ENCODE data around the gene RB1.
A peak's percentile ranks its signal among the peaks of the same experiment; 100 is the strongest.
"Not testable (repeated sequence)": the region's sequence is repeated elsewhere in the genome, so short reads cannot be mapped to it uniquely, and the experiment has no call there.

The RB1 gene

DNA sequence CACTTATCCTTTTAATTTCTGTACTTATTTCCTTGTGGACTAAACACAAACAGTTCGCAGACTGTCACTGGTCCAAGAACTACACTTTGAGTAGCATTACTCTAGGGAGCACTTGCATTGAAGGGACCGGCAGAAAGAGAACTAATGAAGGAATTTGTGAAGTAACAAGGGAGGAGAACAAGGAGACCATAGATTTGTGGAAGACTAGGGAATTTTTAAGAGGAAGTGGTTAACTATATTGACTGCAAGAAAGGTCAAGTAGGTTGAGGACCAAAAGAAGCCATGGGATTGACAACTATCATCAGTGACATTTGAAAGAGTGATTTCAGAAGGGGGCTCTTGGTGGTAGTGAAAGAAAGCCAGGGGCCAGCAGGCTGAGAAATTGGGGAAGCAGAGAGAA lies 4.0 kb upstream of the RB1 start:
- no peak for DNase-seq

DNA sequence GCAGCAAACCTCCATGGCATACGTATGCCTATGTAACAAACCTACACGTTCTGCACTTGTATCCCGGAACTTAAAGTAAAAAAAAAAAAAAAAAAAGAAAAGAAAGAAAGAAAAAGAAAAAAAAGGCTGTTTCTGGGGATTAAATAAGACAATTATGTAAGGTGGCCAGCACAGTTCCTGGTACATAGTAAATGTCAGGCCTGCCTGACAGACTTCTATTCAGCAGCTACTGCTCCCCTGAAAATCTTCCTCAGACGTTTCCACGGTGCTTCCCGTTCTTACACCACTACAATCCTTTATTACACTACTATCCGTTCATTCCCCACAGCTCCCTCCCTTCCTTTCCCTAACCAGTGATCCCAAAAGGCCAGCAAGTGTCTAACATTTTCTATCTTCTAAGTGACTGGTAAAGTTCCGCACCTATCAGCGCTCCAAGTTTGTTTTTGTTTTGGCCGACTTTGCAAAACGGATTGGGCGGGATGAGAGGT lies 636 bp upstream of the RB1 start:
- no peak for DNase-seq

DNA sequence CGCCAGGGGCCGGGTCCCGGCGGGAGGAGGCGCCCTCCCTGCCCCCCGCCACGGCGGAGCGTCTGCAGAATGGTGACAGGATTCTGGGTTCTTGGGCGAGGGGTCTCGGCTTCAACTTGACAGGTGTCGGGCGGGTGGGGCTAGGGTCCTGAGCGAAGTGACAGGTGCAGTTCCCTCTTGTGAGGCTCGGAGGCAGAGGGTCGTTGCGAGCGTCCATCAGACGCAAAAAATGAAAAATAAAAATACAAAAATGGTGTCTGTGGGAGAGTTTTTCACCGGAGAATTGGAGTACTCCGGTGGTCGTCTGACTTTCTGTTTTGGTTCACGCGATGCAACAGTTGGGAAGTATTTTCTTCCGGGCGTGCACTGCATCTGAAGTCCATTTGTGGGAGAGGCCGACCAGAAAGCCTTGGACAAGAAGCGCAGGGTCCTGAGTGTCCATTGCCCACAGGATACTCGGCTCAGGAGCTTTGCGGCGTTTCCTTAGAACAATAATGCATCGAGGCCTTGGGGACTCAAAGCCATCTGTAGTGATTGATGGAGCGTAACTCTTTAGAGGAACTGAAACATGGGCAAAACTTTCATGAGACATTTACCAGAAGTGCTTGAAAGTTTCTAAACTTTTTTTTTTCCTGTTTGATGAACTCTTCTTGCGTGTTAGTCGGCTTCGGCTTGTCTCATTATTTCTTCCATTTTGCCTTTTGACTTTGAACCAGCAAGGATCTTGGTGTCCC lies 759 bp downstream of the RB1 start:
- DNase-seq: peak; percentile 74

DNA sequence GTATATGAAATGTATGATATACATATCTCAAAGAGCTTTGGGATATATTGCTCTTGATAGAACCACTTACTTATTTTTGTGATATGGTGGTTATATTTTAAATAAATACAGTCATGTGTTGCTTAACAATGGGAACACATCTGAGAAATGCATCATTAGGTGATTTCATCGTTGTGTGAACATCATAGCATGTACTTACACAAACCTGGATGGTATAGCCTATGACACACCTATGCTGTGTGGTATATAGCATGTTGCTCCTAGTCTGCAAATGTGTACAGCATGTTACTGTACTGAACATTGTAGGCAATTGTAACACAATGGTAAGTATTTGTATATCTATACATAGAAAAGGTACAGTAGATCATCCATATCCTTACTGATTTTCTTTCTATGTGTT lies 7.7 kb downstream of the RB1 start:
- no peak for DNase-seq

DNA sequence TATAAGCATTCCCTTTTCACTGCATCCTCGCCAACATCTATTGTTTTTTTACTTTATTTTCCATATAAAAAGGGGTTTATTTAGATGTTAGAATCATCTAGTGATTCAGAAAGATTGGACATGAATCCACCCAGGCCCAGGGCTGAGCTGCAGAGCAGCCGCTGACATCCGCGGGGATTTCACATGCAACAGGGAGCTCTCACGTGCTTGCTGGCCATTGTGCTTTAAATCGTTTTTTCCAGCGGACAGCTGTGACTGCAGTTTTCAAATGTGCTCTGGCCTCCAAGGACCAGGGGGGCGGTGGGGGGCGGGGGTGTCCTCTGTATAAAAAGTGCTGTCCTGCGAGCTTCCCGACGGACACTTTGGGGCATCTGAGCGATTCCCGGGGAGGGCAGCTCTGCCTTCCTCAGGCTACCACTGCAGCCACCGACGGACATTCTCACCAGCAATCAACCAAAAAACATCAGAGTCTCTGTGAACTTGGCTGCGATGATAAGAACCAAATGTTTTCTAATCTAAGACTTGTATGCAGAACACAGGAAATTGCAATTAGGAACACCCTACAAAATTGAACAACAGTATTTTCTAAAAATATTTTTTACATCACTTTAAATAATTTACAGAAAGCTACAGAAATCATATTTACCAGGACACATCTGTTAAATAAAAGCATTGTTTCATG lies 12.6 kb downstream of the RB1 start:
- DNase-seq: no peak

DNA sequence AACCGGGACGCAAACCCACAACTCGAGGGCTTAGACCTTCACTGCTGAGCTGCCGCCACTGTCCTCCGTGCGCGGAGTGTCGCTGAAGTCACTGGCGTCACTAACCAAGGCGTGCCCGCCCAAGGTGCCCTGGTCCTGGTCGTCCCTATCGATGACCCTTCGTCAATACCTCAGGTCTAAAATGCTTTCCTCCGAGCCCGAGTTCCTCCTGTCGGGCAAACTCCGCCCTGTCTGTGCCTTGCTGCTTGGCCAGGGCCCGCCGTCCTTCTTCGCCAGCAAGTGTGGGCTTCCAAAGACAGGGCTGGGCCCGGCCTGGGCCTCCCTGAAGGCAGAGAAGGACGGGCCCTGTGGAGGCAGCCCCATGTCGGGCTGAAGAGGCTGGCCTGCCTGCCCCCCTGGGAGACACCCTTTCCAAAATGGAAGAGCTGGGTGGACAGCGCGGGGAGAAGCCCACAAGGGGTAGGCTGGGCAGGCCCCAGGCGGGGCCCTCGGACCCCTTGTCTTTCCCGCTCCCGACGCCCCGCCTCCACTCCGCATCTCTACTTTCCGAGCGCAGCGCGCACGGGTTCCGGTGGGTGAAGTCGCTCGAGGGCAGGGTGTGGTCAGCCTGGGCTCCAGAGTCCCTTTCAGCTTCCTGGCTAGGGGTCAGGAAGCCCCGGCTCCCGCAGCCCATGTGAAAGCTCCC lies 13.4 kb downstream of the RB1 start:
- no peak for DNase-seq

DNA sequence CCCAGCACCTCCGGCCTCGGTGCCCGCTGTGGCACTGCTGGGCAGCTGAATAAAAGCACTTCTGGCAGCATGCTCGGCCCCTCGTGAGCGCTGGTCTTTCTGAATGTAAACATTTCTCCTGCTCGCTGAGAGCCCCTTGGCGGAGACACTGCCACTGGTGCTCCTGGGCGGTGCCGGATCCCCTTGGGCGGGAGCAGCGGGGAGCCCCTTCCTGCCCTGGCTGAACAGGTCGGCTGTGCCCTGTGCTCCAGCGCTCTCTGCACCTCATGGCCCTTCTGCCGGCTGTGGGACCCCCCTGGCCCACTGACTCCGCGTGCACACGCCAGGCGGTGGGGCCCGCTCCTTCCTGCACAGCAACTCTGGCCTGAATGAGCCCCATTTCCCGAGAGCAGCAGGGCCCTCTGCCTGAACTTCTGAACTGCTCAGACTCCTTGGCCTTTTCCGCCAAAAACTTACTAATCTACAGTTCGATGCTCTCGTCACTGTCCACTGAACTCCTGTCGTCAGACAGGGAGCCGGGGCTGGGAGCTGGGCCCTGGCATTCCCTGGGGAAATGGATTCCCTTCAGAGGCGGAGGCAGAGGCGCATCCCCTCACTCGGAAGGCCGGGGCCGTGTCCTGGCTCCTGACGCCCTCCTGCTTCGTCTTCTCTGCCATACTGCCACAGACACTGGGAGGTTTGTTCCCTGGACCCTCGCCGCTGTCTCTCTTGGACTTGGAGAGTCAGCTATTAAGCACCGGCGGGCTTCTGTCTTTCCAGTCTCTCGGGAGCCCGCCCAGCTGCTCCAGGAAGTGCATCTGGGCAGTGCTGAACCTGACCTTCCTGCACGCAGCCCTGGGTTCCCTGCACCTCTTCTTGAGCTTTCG lies 14.2 kb downstream of the RB1 start:
- DNase-seq: no peak

DNA sequence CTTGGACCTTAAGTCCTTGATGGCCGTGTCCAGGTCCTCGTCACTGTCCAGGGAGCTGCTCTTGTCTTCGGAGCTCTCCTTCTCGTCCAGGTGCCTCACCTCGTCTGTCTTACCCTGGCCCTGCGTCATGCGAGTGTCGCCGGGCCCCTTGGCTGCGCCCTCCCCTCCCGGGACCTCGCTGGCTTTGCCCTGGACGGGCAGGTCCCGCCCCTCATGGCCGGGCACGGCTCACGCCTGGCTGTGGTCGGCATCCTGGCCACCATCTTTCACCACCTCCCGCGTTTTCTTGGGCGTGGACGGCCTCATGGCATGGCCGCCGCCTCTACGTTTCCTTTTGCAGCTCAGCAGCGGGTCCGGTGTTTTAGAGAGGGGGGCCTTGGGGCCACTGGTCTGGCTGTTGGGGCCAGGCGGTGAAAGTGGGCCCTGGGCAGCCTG lies 14.8 kb downstream of the RB1 start:
- DNase-seq: peak; percentile 67

DNA sequence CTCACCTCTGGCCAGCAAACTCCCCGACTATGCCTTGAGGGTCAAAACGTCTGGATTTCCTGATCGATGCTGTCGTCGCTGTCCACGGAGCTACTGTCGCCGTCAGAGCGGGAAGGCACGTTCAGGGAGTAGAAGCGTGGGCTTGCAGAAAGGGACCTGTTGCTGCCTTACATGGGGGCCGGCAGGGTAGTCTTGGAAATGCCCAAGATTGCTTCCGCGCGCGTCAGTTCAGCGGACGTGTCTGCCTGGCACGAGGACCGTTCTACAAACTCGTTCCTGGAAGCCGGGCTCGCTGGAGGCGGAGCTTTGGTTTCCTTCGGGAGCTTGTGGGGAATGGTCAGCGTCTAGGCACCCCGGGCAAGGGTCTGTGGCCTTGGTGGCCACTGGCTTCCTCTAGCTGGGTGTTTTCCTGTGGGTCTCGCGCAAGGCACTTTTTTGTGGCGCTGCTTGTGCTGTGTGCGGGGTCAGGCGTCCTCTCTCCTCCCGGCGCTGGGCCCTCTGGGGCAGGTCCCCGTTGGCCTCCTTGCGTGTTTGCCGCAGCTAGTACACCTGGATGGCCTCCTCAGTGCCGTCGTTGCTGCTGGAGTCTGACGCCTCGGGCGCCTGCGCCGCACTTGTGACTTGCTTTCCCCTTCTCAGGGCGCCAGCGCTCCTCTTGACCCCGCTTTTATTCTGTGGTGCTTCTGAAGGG lies 15.4 kb downstream of the RB1 start:
- peak; percentile 70 for DNase-seq

DNA sequence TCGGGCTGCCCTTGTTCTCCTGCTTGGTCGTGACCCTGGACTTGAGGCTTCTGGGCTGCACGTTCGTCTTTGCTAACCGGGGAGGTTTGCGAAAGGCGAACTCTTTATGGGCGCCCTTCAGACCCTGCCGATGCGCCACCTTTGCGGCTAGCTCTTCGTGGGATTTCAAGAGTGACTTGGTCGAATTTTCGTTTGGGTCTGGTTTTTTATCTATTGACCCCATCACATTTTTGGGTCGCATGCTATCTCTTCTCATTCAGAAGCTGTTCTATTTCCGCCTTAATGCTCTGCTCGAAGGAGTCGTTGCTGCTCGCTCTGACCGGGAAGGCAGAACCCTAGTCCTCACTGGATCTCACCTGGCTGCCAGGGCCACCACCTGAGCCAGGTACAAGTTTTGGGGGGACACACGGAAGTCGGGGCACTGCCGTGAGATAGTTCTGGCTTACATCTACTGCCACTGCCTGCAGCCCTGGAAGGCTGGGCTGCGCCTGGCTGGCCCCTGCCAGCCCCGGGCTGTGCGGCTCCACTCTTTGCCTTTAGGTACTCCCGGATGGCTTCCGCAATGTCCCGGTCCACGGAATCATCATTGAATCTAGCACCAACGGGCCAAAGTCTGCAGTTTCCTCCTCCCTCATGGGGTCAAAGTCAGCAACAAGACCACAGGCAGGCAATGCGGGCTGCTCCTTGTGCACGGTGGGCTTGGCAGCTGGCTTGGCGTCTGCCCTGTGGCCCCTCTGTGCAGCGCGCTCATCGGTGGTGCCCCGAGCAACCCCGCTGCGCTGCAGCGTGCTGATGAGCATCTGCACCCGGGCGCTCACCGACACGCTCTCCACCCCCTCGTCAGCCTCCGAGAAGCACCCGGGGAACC lies 16.2 kb downstream of the RB1 start:
- peak; percentile 66 for DNase-seq

DNA sequence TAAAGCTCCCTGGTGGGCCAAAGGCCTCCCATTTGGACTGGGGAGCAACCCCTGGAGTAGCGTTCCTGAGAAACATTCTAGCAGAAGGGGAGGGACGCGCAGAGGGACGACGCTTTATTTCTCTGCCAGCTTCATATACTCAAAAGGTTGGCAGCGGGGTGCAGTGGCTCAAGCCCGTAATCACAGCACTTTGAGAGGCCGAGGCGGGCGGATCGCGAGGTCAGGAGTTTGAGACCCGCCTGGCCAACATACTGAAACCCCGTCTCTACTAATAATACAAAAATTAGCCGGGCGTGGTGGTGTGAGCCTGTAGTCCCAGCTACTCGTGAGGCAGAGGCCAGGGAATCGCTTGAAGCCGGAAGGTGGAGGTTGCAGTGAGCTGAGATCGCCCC lies 16.8 kb downstream of the RB1 start:
- DNase-seq: no peak

DNA sequence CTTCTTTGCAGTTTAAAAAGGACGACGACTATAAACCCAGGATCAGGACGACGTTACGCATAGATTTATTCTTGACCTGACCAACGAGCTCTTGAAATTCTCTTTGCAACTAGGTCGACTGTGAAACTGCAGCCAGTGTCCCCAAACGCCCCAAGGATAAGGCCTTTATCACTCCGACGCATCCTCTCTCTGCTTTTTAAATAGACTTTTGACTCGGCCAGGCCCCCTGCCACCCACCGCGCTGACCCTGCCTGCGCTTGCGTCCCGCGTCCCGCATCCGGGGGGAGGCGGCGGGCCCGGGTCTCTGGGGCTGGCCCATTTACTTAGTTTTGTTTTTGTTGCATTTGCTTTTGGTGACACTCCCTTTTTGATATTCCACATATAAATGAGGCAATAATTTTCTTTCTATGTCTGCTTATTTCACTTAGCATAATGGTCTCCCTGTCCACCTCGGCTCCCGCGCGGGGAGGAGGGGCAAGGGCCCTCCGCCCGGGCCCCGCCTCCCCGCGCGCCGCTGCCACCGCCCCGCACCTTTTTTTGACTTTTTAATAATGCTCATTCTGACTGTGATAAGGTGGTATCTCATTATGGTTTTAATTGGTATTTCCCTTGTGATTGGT lies 17.4 kb downstream of the RB1 start:
- DNase-seq: no peak

DNA sequence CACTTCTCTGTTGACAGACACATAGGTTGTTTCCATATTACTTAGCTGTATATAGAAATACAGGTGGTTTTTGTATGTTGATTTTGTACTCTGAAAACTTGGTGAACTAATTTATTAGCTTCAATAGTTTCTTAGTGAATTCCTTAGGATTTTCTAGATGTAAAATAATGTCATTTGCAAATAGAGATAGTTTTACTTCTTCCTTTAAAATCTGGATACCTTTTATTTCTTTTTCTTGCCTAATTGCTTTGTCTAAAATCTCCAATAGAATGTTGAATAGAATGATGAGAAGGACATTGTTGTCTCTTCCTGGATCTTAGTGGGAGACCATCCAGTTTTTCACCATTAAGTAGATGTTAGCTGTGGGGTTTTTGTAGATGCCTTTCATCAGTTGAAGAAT lies 18.7 kb downstream of the RB1 start:
- DNase-seq: no peak

DNA sequence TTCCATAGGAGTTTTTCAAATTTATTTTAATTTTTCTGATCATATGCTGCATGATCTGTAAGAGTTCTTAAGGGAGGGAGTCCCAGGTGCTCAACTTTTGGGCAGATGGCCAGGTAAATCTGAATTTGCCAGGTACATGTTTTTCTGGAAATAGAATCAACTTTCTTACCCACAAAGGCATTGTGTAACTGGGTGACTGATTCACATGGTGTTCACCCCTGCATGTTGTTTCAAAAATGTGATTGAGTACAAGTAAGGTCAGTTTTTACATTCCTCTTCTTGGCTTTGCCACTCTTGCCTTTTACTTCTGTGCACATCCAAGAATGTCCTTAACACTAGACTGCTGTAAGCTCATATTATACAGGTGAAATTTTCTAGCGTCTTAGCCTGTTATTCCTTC lies 30.4 kb downstream of the RB1 start:
- no peak for DNase-seq

DNA sequence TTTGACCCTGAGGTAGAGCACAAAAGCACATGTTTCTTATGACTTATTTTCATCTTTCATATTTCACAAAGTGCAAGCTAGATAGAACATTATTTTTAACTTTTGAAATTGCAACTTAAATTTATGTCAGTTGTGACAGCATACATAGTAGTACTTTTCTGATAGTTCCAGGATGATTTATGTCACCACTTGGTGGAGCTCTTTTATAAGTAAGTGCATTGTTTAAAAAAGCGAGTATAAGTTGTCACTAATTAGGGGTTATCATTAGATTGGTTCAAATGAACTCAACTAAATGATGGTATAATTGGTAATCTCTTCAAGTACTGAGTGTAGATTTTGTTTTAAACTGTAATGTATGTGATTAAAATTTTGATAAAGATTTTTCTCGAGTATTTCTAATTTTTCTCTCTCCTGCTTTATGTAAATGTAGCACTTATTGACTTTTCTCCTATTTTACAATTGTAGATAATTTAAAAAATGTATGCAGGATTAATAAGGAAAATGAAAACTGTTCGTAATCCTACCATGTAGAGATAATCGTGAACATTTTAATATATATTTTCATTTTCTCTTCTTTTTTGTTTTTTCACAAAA lies 31.1 kb downstream of the RB1 start:
- no peak for DNase-seq

DNA sequence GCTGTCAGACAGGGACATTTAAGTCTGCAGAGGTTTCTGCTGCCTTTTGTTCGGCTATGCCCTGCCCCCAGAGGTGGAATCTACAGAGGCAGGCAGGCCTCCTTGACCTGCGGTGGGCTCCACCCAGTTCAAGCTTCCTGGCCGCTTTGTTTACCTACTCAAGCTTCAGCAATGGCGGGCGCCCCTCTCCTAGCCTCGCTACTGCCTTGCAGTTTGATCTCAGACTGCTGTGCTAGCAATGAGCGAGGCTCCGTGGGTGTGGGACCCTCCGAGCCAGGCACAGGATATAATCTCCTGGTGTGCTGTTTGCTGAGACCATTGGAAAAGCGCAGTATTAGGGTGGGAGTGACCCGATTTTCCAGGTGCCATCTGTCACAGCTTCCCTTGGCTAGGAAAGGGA lies 35.6 kb downstream of the RB1 start:
- DNase-seq: not testable (repeated sequence)

DNA sequence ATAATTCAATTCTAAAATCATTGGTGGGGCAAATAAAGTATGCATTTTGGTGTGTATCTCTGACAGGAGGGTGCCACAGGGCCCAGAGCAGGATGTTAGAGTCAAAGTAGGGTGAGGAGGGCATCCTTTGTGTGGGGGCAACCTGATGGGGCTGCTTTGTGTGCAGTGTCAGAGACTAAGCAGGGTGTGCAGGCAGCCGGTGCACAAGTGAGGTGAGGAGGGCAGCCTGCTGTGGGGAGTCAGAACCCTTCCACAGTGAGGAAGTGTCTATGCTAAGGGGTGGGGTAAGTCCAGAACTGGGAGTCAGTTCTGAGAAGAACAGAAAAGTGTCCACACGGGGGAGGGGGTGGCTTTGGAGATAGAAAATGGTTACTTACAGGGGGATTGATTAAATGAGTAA lies 40.7 kb downstream of the RB1 start:
- DNase-seq: no peak

DNA sequence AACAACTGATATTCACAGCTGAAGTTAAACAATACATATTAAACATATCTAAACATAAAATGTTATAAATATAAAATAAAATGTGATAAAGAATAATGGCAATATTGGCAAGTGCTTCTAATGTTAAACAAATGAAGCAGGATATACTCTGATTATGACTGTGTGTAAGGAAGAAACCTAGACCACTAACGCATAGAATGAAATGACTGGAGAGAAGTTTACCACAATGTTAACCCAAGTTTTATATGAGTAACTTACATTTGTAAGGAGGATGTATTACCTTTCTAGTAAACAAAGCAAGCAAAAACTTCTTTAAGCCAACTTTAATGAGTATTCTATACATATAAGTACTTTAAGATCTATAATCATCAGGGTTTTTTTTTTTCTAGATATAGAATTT lies 43.0 kb downstream of the RB1 start:
- DNase-seq: no peak

DNA sequence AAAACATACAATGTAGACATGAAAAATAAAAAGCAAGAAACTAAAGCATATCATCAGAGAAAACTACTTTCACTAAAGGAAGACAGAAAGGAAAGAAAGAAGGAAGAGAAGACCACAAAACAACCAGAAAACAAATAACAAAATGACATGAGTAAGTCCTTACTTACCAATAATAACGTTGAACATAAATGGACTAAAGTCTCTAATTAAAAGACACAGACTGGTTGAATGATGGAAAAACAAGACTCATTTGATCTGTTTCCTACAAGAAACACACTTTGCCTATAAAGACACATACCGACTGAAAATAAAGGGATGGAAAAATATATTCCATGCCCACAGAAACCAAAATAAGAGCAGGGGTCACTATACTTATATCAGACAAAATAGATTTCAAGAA lies 46.0 kb downstream of the RB1 start:
- no peak for DNase-seq

DNA sequence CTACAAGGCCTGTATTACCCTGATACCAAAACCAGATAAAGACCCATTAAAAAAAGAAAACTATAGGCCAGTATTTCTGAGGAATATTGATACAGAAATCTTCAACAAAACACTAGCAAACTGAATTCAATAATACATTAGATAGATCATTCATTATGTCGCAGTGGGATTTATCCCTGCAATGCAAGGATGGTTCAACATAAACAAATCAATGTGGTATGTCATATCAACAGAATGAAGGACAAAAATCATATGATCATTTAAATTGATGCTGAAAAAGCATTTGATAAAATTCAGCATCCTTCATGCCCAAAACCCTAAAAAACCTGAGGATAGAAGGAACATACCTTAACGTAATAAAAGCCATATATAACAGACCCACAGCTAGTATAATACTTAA lies 50.0 kb downstream of the RB1 start:
- DNase-seq: no peak

DNA sequence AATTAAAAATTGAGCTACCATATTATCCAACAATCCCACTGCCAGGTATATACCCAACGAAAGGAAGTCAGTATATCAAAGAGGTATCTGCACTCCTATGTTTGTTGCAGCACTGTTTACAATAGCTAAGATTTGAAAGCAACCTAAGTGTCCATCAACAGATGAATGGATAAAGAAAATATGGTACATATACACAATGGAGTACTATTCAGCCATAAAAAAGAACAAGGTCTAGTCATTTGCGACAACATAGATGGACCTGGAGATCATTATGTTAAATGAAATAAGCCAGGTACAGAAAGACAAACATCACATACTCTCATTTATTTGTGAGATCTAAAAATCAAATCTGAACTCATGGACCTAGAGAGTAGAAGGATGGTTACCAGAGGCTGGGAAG lies 52.0 kb downstream of the RB1 start:
- DNase-seq: not testable (repeated sequence)
